ENCODE measurements around the gene STYX. TPM values are rescaled to one million over a fixed set of nuclear protein-coding genes. Genes with fewer than 3 reads are reported as not detected.

STYX gene
- total RNA-seq, 2 donors from 2014 or later = 11.5 to 12.5 TPM

Other genes starting within 250 kb of the STYX start
- gene TXNDC16, start 177.7 kb upstream of the STYX start, total RNA-seq = 1 to 10 TPM; 4.6 to 6.2 TPM
- under 1 TPM; 0.52 to 0.74 TPM for gene GPR137C, start 177.3 kb upstream of the STYX start, total RNA-seq
- gene ERO1A, start 34.6 kb upstream of the STYX start, total RNA-seq = 10 to 100 TPM; 17.1 to 24.2 TPM
- 10 to 100 TPM; 64.1 to 75.0 TPM for gene PSMC6, start 23.0 kb upstream of the STYX start, total RNA-seq
- 10 to 100 TPM in 1 of 2 donors, 1 to 10 TPM in 1; 9.3 to 16.6 TPM for gene GNPNAT1, start 61.4 kb downstream of the STYX start, total RNA-seq
- gene FERMT2, start 220.9 kb downstream of the STYX start, total RNA-seq = 100 to 1,000 TPM; 113 to 156 TPM

Measured in left cardiac atrium (tissue), 2 donors.